Measurements from ENCODE around the gene COG5. TPM values are rescaled to one million over a fixed set of nuclear protein-coding genes. Genes with fewer than 3 reads are reported as not detected.

The COG5 gene
- total and polyA plus RNA-seq, 2 of the 8 experiments (the other 6 are each of a cell fraction or from before 2014, with no cell fraction given): 10.5 to 28.1 TPM

GRCh38 chr7:107494315-107494751, 69.4 kb downstream of the COG5 start:
- POLR2A ChIA-PET (ENCODE audit: partially characterized antibody): no interaction called here
- TF ChIP-seq KDM1A (IDR thresholded peaks at IDR 0.05; ENCODE audit: borderline replicate concordance, low read length) (no peak), GABPA (IDR thresholded peaks at IDR 0.05; ENCODE audit: borderline replicate concordance, insufficient read depth, low read length) (no peak), EP300 (IDR thresholded peaks at IDR 0.05; ENCODE audit: borderline replicate concordance in 1 of 2, low read depth in 2 of 2, low read length in 2 of 2) (no peak), NANOG (IDR thresholded peaks at IDR 0.05; ENCODE audit: insufficient read depth, low read depth, low read length, poor library complexity, severe bottlenecking) (no peak), ATF3 (IDR thresholded peaks at IDR 0.05; ENCODE audit: insufficient read depth, low read depth, low read length) (no peak), ASH2L (IDR thresholded peaks at IDR 0.05; ENCODE audit: low read length) (no peak), POU5F1 (IDR thresholded peaks at IDR 0.05; ENCODE audit: low read depth, low read length) (no peak), CEBPB (IDR thresholded peaks at IDR 0.05; ENCODE audit: low read depth, low read length) (no peak), KDM5A (IDR thresholded peaks at IDR 0.05; ENCODE audit: low read length) (no peak), TAF7 (optimal IDR thresholded peaks at IDR 0.05; ENCODE audit: borderline replicate concordance, low read depth, low read length) (no peak)
- TF ChIP-seq, protein P1, sequence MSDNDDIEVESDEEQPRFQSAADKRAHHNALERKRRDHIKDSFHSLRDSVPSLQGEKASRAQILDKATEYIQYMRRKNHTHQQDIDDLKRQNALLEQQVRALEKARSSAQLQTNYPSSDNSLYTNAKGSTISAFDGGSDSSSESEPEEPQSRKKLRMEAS (IDR thresholded peaks at IDR 0.05): no peak
- TF ChIP-seq, protein P2, sequence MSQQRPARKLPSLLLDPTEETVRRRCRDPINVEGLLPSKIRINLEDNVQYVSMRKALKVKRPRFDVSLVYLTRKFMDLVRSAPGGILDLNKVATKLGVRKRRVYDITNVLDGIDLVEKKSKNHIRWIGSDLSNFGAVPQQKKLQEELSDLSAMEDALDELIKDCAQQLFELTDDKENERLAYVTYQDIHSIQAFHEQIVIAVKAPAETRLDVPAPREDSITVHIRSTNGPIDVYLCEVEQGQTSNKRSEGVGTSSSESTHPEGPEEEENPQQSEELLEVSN (IDR thresholded peaks at IDR 0.05): no peak

More at GRCh38 chr7:107494315-107494751, 69.4 kb downstream of the COG5 start:
- Histone ChIP-seq H3K4me3 (ENCODE audit: extremely low read depth in 1 of 4, insufficient read depth in 2 of 4, low read depth in 3 of 4, low read length in 4 of 4) (no peak overlapping the region), H3K4me2 (ENCODE audit: insufficient read depth in 1 of 2, low read depth in 2 of 2, low read length in 2 of 2) (no peak overlapping the region), H3K56ac (replicated peaks; ENCODE audit: insufficient read length, low read depth, low read length) (no peak overlapping the region), H4K5ac (ENCODE audit: insufficient read length, low read depth, low read length) (no peak overlapping the region), H3K18ac (ENCODE audit: extremely low read depth, low read length) (no peak overlapping the region), H4K20me1 (replicated peaks in 1 of 2; ENCODE audit: control insufficient read depth in 1 of 2, insufficient read depth in 2 of 2, low read length in 2 of 2) (no peaks in the 10 kb centered on the region), H3K27me3 (replicated peaks in 1 of 4; ENCODE audit: control insufficient read depth in 3 of 4, extremely low read depth in 1 of 4, insufficient read depth in 3 of 4, low read length in 3 of 4) (no peaks in the 10 kb centered on the region), H3K9ac (replicated peaks in 1 of 4; ENCODE audit: extremely low read depth in 1 of 4, low read depth in 3 of 4, low read length in 3 of 4) (no peak overlapping the region), H2AK5ac (ENCODE audit: low read depth, low read length) (no peak overlapping the region), H2BK15ac (ENCODE audit: low read length) (no peak overlapping the region), H3K79me2 (ENCODE audit: control insufficient read depth in 1 of 2, insufficient read depth in 2 of 2, low read length in 2 of 2) (peaks cover 0 to 35% of the 10 kb centered on the region in 2 experiments; a peak in 2 of 4 replicates), H3K9me3 (ENCODE audit: insufficient read depth in 2 of 2, low read depth in 1 of 2, low read length in 1 of 2) (no peaks in the 10 kb centered on the region), H3K27ac (ENCODE audit: low read depth, low read length) (no peak overlapping the region), H4K8ac (ENCODE audit: extremely low read depth, insufficient read depth, low read length) (no peak overlapping the region), H2BK5ac (ENCODE audit: low read depth, low read length) (no peak overlapping the region), H3K79me1 (ENCODE audit: low read depth, low read length) (no peaks in the 10 kb centered on the region), H4K91ac (replicated peaks; ENCODE audit: insufficient read length, low read length) (no peak overlapping the region), H3K23ac (ENCODE audit: insufficient read length) (no peak overlapping the region), H3K36me3 (ENCODE audit: control insufficient read depth in 2 of 4, insufficient read depth in 4 of 4, low read length in 3 of 4) (no peaks in the 10 kb centered on the region), H2BK20ac (ENCODE audit: low read length) (no peak overlapping the region), H2BK12ac (ENCODE audit: low read depth, low read length) (no peak overlapping the region), H3K4ac (replicated peaks; ENCODE audit: insufficient read length, low read depth, low read length) (no peak overlapping the region), H3K4me1 (replicated peaks in 1 of 4; ENCODE audit: control insufficient read depth in 3 of 4, insufficient read depth in 4 of 4, low read length in 3 of 4) (peaks cover 0 to 2% (median 0%) of the 10 kb centered on the region in 4 experiments; a peak in 1 of 7 replicates), H3K14ac (ENCODE audit: insufficient read length) (no peak overlapping the region), H3K23me2 (ENCODE audit: low read depth, low read length) (no peaks in the 10 kb centered on the region), H2BK120ac (replicated peaks; ENCODE audit: low read depth, low read length) (no peak overlapping the region), H2AFZ (ENCODE audit: low read length) (no peak overlapping the region)
- CTCF ChIA-PET (ENCODE audit: partially characterized antibody): interaction anchor here (1.1 kb wide), 1 partner anchor 9 kb away, joined by 5 read pairs; no protein-coding TSS in a partner anchor
- 97% methylated on average over 3 of the region's 3 CpGs; no CpG with 5 or more reads in 1 of the 2 experiments for WGBS, 2 experiments (ENCODE audit: extremely low coverage in 1 of 2, insufficient coverage in 1 of 2, insufficient read length in 1 of 2, insufficient replicate concordance in 2 of 2, low coverage in 1 of 2, low lambda C conversion rate in 2 of 2, missing lambda C conversion rate in 1 of 2)
- FAIRE-seq (no peak), DNase-seq (ENCODE audit: low read depth in 1 of 2, low spot score in 2 of 2) (no peak)
